ENCODE data around the gene TMEM184B. TPM values are rescaled to one million over a fixed set of nuclear protein-coding genes. Genes with fewer than 3 reads are reported as not detected.
A peak's percentile ranks its signal among the peaks of the same experiment; 100 is the strongest.

Gene TMEM184B
- polyA plus RNA-seq, 2 of the 4 experiments (the other 2 are of a cell fraction) = 22.2 to 36.8 TPM

DNA sequence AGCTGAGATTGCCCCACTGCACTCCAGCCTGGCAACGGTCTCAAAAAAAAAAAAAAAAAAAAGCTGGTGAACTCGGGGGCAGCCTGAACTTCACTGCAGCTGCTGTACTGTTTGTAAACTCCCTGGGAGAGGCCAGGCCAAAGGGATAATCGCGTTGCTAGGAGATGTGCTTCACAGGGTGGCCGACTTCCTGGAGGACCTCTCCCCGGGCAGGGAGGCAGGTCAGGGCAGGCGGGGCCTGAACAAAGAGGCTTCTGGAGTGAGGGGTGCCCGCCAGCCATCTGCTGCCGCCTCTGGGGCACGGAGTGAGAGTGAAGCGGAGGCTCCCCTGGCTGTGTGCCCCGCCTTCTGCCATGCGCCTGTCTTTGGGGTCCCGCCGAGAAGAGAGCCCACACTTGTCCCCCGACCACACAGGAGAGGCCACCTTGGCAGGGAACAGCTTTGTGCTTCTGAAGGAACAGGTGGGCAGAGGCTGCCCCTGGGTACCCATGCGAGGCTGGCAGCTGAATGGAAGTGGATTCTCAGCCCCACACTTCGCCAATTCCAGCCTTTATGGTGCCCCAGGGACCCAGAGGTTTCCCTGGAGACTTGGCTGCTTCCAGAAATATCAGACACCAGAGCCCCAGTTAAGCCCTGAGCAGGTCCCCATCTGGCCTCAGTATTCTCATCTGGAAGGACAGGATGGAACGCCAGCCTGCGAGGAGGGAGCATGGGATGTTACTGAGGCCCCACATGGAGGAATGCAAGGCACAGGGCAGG lies 29.6 kb downstream of the TMEM184B start:
- 44% methylated on average over 10 of the region's 20 CpGs for WGBS (ENCODE audit: missing lambda C conversion rate)
- ChIA-PET CTCF (no interaction called here), POLR2A (no interaction called here)
- DNase-seq (ENCODE audit: low read depth in 1 of 2, low spot score in 1 of 2) = peak in 1 of 2 experiments; percentile 57
- Histone ChIP-seq H3K4me1 (peaks cover 49% of the 10 kb centered on the region), H3K4me2 (0 out of 3 replicates have a peak overlapping the region, but pooled peaks have one; percentile 16), H3K4me3 (no peak overlapping the region), H3K27ac (peak overlapping the region; percentile 56 to 78; a peak in 5 of 6 replicates), H3K9me3 (no peaks in the 10 kb centered on the region)
- peak in 1 of 2 experiments; percentile 39; a peak in 3 of 6 replicates for ATAC-seq
- no peak for FAIRE-seq
- TF ChIP-seq FOSL2 (IDR thresholded peaks at IDR 0.05) (no peak), FOSL2 (CRISPR knock-in tag; IDR thresholded peaks at IDR 0.05) (no peak), SMC3 (IDR thresholded peaks at IDR 0.05) (no peak), EP300 (IDR thresholded peaks at IDR 0.05) (no peak), FOXS1 (CRISPR knock-in tag; IDR thresholded peaks at IDR 0.05) (no peak), TP53 (CRISPR knock-in tag; IDR thresholded peaks at IDR 0.05) (no peak), ZFP36 (IDR thresholded peaks at IDR 0.05; ENCODE audit: borderline replicate concordance, partially characterized antibody) (no peak), CEBPB (IDR thresholded peaks at IDR 0.05) (no peak), MAFK (IDR thresholded peaks at IDR 0.05; ENCODE audit: partially characterized antibody) (no peak)
- TF ChIP-seq, protein P1, sequence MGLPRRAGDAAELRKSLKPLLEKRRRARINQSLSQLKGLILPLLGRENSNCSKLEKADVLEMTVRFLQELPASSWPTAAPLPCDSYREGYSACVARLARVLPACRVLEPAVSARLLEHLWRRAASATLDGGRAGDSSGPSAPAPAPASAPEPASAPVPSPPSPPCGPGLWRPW (IDR thresholded peaks at IDR 0.05) = no peak
- TF ChIP-seq, protein P2, sequence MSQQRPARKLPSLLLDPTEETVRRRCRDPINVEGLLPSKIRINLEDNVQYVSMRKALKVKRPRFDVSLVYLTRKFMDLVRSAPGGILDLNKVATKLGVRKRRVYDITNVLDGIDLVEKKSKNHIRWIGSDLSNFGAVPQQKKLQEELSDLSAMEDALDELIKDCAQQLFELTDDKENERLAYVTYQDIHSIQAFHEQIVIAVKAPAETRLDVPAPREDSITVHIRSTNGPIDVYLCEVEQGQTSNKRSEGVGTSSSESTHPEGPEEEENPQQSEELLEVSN (IDR thresholded peaks at IDR 0.05; ENCODE audit: borderline replicate concordance, low read depth) = no peak
- TF ChIP-seq, protein P3, sequence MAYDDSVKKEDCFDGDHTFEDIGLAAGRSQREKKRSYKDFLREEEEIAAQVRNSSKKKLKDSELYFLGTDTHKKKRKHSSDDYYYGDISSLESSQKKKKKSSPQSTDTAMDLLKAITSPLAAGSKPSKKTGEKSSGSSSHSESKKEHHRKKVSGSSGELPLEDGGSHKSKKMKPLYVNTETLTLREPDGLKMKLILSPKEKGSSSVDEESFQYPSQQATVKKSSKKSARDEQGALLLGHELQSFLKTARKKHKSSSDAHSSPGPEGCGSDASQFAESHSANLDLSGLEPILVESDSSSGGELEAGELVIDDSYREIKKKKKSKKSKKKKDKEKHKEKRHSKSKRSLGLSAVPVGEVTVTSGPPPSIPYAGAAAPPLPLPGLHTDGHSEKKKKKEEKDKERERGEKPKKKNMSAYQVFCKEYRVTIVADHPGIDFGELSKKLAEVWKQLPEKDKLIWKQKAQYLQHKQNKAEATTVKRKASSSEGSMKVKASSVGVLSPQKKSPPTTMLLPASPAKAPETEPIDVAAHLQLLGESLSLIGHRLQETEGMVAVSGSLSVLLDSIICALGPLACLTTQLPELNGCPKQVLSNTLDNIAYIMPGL (CRISPR knock-in tag; IDR thresholded peaks at IDR 0.05; ENCODE audit: borderline replicate concordance) = no peak

DNA sequence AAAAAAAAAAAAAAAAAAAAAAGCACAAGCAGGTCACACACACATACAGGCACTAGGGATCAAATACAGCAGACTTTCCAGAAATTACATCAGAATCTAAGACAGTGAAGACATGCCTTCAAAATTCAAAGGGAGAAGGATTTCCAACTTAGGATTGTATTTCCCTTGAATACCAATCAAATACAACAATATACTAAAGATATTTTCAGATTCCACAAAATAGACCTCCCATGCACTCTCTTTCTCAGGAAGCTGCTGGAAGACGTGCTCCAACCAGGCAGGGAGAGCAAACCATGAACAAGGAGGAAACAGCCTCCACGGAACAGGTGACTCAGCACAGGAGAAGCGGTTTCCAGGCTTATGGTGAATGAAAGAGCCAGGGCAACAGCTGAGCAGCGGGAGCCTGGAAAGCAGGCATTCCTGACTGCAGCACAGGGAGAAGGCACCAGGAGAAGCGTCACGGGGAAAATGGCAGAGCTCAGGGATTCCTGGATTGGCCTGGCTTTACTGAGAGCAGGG lies 32.0 kb downstream of the TMEM184B start:
- CTCF ChIA-PET = no interaction called here
- Histone ChIP-seq H3K4me1 (peaks cover 49% of the 10 kb centered on the region), H3K27ac (peak overlapping the region; percentile 75 to 89), H3K4me2 (peak overlapping the region; percentile 61), H3K9me3 (no peaks in the 10 kb centered on the region), H3K4me3 (no peak overlapping the region)
- TF ChIP-seq MAFK (IDR thresholded peaks at IDR 0.05; ENCODE audit: partially characterized antibody) (peak; percentile 78), FOSL2 (IDR thresholded peaks at IDR 0.05) (no peak), FOSL2 (CRISPR knock-in tag; IDR thresholded peaks at IDR 0.05) (0 out of 2 replicates have a peak, but pooled peaks have one; percentile 38)
- TF ChIP-seq, protein P4, sequence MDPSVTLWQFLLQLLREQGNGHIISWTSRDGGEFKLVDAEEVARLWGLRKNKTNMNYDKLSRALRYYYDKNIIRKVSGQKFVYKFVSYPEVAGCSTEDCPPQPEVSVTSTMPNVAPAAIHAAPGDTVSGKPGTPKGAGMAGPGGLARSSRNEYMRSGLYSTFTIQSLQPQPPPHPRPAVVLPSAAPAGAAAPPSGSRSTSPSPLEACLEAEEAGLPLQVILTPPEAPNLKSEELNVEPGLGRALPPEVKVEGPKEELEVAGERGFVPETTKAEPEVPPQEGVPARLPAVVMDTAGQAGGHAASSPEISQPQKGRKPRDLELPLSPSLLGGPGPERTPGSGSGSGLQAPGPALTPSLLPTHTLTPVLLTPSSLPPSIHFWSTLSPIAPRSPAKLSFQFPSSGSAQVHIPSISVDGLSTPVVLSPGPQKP (IDR thresholded peaks at IDR 0.05; ENCODE audit: low read depth, low read length) = no peak
- no peak for FAIRE-seq
- ATAC-seq = peak; percentile 77 to 87
- DNase-seq (ENCODE audit: low read depth in 1 of 2, low spot score in 1 of 2) = peak; percentile 47 to 73
- POLR2A ChIA-PET = no interaction called here
- WGBS (ENCODE audit: missing lambda C conversion rate) = 6% methylated on average over 6 of the region's 6 CpGs

DNA sequence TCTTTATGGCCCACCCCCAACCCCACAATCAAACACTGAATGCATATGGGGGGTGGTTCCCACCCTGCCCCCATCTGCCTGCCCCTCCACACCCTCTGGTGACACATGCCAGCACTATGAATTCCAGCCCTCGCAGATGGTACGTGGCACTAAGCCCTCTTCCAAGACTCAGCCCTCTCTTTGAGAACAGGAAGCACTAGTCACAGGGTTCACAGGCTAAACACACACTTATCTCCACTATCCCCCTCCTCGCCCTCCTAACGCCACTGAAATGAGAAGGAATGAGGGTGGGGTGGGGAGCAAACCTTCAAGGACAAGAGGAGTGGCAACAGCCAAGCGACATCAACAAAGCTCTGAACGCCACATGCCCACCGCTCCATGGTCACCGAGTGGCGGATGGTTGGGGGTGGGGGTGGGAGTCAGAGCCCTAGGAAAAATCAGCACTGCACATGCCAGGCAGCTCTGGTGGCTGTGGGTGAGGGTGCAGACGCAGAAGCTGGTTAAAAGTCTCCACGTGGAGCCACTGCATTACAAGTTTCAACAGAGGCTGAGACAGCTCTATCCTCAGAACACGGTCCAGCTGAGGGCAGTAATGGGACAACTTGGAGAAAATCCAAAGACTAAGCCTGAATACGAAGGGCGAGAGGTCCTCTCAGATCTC lies 33.6 kb downstream of the TMEM184B start:
- POLR2A ChIA-PET = interaction anchor here (0.6 to 0.7 kb wide), 2 partner anchors 16 to 44 kb away, joined by 4 to 5 read pairs; no protein-coding TSS in a partner anchor
- CTCF ChIA-PET = interaction anchor here (0.6 to 1.9 kb wide), 5 partner anchors 9 to 170 kb away, joined by 3 to 5 read pairs (median 3); no protein-coding TSS in a partner anchor
- WGBS (ENCODE audit: missing lambda C conversion rate) = 27% methylated on average over 7 of the region's 14 CpGs
- Histone ChIP-seq H3K4me3 (no peak overlapping the region), H3K9me3 (no peaks in the 10 kb centered on the region), H3K4me1 (peaks cover 49% of the 10 kb centered on the region), H3K27ac (peak overlapping the region; percentile 75 to 89), H3K4me2 (peak overlapping the region; percentile 61)
- FAIRE-seq (no peak), DNase-seq (ENCODE audit: low read depth in 1 of 2, low spot score in 1 of 2) (peak; percentile 40 to 71), ATAC-seq (peak; percentile 75 to 79)
- TF ChIP-seq CBX8 (IDR thresholded peaks at IDR 0.05) (no peak), HDAC2 (IDR thresholded peaks at IDR 0.05) (no peak), NR3C1 (IDR thresholded peaks at IDR 0.05) (no peak), JUN (IDR thresholded peaks at IDR 0.05) (peak in 1 of 2 experiments; percentile 13; a peak in 1 of 5 replicates), RAD21 (conservative IDR thresholded peaks at IDR 0.05 in 1 of 2, IDR thresholded peaks at IDR 0.05 in 1 of 2) (peak in 1 of 2 experiments; percentile 23; a peak in 1 of 5 replicates), NPAS2 (CRISPR knock-in tag; IDR thresholded peaks at IDR 0.05; ENCODE audit: borderline replicate concordance) (no peak), ZFP36 (IDR thresholded peaks at IDR 0.05; ENCODE audit: borderline replicate concordance, partially characterized antibody) (no peak), CEBPB (IDR thresholded peaks at IDR 0.05) (no peak), MAFK (IDR thresholded peaks at IDR 0.05; ENCODE audit: partially characterized antibody) (no peak), JUNB (IDR thresholded peaks at IDR 0.05) (no peak), EHMT2 (IDR thresholded peaks at IDR 0.05; ENCODE audit: low read depth) (no peak), FOSL2 (IDR thresholded peaks at IDR 0.05) (no peak), FOSL2 (CRISPR knock-in tag; IDR thresholded peaks at IDR 0.05) (peak; percentile 49), EP300 (IDR thresholded peaks at IDR 0.05) (no peak), GATA3 (IDR thresholded peaks at IDR 0.05; ENCODE audit: borderline replicate concordance) (no peak), SREBF2 (IDR thresholded peaks at IDR 0.05) (no peak)
- TF ChIP-seq, protein P5, sequence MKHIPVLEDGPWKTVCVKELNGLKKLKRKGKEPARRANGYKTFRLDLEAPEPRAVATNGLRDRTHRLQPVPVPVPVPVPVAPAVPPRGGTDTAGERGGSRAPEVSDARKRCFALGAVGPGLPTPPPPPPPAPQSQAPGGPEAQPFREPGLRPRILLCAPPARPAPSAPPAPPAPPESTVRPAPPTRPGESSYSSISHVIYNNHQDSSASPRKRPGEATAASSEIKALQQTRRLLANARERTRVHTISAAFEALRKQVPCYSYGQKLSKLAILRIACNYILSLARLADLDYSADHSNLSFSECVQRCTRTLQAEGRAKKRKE (CRISPR knock-in tag; IDR thresholded peaks at IDR 0.05; ENCODE audit: low read depth) = no peak
- TF ChIP-seq, protein P4 (IDR thresholded peaks at IDR 0.05; ENCODE audit: low read depth, low read length) = no peak
